MM.1S (cell line): Measurements from ENCODE around the gene VPS52.

Experiments
- DNase-seq: peaks from one replicate; pipeline ENCODE4 v3.0.0-alpha.2; 2015
- H2AFZ ChIP-seq: fragments of 300-600 bp; sonication (generic); 2 replicates; pipeline ENCODE4 v1.6.0; 2016; ENCODE audit warnings: antibody characterized with exemption, low read length
- H3F3A ChIP-seq: fragments of 300-600 bp; sonication (generic); 2 replicates; pipeline ENCODE4 v1.6.1; 2016; ENCODE audit warnings: mild to moderate bottlenecking, antibody characterized with exemption, low read length, moderate library complexity, mixed read lengths; ENCODE audit not compliant: insufficient read depth
- H3K27ac ChIP-seq: fragments of 300-600 bp; sonication (generic); 2 replicates; pipeline ENCODE4 v1.5.1; 2016; ENCODE audit warnings: mild to moderate bottlenecking, low read length
- H3K27me3 ChIP-seq: fragments of 300-600 bp; sonication (generic); replicated peaks from 2 replicates; pipeline ENCODE4 v1.6.0; 2016; ENCODE audit warnings: low read length; ENCODE audit not compliant: insufficient read depth
- H3K36me3 ChIP-seq: fragments of 300-600 bp; sonication (generic); replicated peaks from 2 replicates; pipeline ENCODE4 v1.6.1; 2016; ENCODE audit warnings: mild to moderate bottlenecking, low read length, mixed read lengths; ENCODE audit not compliant: insufficient read depth
- H3K4me1 ChIP-seq: fragments of 300-600 bp; sonication (generic); 2 replicates; pipeline ENCODE4 v1.6.1; 2016; ENCODE audit warnings: low read length, mixed read lengths
- H3K4me2 ChIP-seq: fragments of 300-600 bp; sonication (generic); 2 replicates; pipeline ENCODE4 v1.6.0; 2016; ENCODE audit warnings: low read depth, low read length
- H3K4me3 ChIP-seq: fragments of 300-600 bp; sonication (generic); 2 replicates; pipeline ENCODE4 v1.5.1; 2016; ENCODE audit warnings: low read length, mixed read lengths
- H3K79me2 ChIP-seq: fragments of 300-600 bp; sonication (generic); 2 replicates; pipeline ENCODE4 v1.6.1; 2016; ENCODE audit warnings: mixed run types, low read length, mixed read lengths
- H3K9ac ChIP-seq: fragments of 300-600 bp; sonication (generic); 2 replicates; pipeline ENCODE4 v1.6.1; 2016; ENCODE audit warnings: low read length, mixed read lengths
- H3K9me2 ChIP-seq: fragments of 300-600 bp; sonication (generic); replicated peaks from 2 replicates; pipeline ENCODE4 v1.6.1; 2016; ENCODE audit warnings: mild to moderate bottlenecking, low read length, mixed read lengths; ENCODE audit not compliant: insufficient read depth
- H3K9me3 ChIP-seq: fragments of 300-600 bp; sonication (generic); replicated peaks from 2 replicates; pipeline ENCODE4 v1.6.1; 2016; ENCODE audit warnings: mild to moderate bottlenecking, low read length, mixed read lengths; ENCODE audit not compliant: insufficient read depth
- H4K20me1 ChIP-seq: fragments of 300-600 bp; sonication (generic); 2 replicates; pipeline ENCODE4 v1.6.1; 2016; ENCODE audit warnings: mild to moderate bottlenecking, low read length, moderate library complexity, mixed read lengths; ENCODE audit not compliant: insufficient read depth
- EZH2 ChIP-seq: fragments of 300-600 bp; sonication (generic); optimal IDR thresholded peaks from 2 replicates; pipeline ENCODE3; 2017; ENCODE audit warnings: low read depth, mild to moderate bottlenecking, antibody characterized with exemption, low read length, mixed read lengths
- EZH2phosphoT487 ChIP-seq: fragments of 300-600 bp; sonication (generic); IDR thresholded peaks from 2 replicates; pipeline ENCODE4 v1.6.1; 2018; ENCODE audit warnings: antibody characterized with exemption, low read length
- TF ChIP-seq, protein P1 (sequence below): fragments of 300-600 bp; sonication (generic); IDR thresholded peaks from 2 replicates; pipeline ENCODE4 v1.5.1; 2016; ENCODE audit warnings: antibody characterized with exemption, low read length, mixed read lengths

The VPS52 gene

DNA sequence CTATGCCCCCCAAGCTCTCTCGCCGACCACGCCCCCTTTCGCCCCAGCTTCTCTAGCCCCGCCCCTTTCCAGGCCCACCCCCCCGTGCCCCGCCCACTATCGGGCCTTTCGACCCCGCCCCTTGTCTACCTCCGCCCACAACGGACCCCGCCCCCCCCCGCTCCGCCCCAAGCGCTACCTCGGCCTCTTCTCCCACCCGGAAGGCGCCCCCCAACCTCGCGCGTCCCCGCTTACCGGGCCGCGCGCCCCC is 45.7 kb upstream of the VPS52 start:
- Histone ChIP-seq H3K9me2 (no peaks in the 10 kb centered on the region), H3K4me2 (peak overlapping the region; percentile 39; the same call in 1 of the 2 replicates), H4K20me1 (no peaks in the 10 kb centered on the region), H3K27me3 (no peaks in the 10 kb centered on the region), H3K79me2 (peaks cover 81% of the 10 kb centered on the region), H3K36me3 (peaks cover 9% of the 10 kb centered on the region), H3K4me1 (peaks cover 46% of the 10 kb centered on the region), H3K27ac (no peak overlapping the region; the same call in 1 of the 2 replicates), H2AFZ (no peak overlapping the region), H3K4me3 (peak overlapping the region; percentile 33; the same call in 1 of the 2 replicates), H3K9ac (peak overlapping the region; percentile 49; the same call in 1 of the 2 replicates), H3F3A (peaks cover 45% of the 10 kb centered on the region), H3K9me3 (no peaks in the 10 kb centered on the region)
- DNase-seq = no peak
- TF ChIP-seq EZH2 = no peak

DNA sequence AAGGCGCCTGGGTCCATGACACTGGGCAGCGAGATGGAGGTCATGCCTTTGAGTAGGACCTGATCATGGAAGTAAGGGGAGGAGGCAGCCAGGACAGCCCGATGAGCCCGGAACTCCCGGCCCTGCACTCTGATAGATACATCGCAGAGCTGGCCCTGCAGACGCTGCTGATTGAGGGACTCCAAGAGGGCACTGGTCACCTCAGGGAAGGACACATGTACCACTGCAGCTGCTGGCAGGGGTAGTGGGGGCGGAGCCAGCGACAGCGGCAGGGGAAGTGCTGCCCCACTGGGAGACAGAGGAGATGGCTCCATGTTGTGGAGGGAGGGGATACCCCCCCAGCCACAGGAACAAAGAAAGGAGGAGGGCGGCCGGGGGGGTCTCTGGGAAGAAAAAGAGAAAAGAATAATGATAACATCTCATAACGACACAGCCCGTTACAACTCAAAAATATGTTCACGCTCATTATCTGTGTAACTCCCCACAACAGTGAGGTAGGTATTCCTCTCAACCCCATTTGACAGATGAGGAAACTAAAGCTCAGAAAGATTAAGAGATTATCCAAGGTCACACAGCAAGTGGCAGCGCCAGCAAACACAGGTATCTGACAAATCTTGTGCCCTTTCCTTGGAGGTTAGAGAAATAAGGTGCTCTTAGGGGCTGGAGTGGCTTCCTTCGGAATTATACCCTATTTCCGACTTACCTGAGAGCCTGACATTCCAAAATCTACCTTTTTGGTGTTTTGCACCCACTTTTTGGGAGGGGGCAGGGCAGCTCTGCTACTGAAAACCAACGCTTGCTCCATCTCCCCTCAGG is 45.1 kb upstream of the VPS52 start:
- TF ChIP-seq, protein P1, sequence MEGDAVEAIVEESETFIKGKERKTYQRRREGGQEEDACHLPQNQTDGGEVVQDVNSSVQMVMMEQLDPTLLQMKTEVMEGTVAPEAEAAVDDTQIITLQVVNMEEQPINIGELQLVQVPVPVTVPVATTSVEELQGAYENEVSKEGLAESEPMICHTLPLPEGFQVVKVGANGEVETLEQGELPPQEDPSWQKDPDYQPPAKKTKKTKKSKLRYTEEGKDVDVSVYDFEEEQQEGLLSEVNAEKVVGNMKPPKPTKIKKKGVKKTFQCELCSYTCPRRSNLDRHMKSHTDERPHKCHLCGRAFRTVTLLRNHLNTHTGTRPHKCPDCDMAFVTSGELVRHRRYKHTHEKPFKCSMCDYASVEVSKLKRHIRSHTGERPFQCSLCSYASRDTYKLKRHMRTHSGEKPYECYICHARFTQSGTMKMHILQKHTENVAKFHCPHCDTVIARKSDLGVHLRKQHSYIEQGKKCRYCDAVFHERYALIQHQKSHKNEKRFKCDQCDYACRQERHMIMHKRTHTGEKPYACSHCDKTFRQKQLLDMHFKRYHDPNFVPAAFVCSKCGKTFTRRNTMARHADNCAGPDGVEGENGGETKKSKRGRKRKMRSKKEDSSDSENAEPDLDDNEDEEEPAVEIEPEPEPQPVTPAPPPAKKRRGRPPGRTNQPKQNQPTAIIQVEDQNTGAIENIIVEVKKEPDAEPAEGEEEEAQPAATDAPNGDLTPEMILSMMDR = no peak
- H2AFZ ChIP-seq = no peak overlapping the region
- no peaks in the 10 kb centered on the region for H3K9me2 ChIP-seq
- H3K4me3 ChIP-seq = peak overlapping the region; percentile 33; the same call in 1 of the 2 replicates
- H4K20me1 ChIP-seq = 0 out of 2 replicates have a peak, but pooled peaks cover 5% of the 10 kb centered on the region
- no peak for DNase-seq
- H3K9ac ChIP-seq = no peak overlapping the region
- H3K9me3 ChIP-seq = no peaks in the 10 kb centered on the region
- H3K79me2 ChIP-seq = peaks cover 81% of the 10 kb centered on the region
- peaks cover 45% of the 10 kb centered on the region for H3K4me1 ChIP-seq
- peaks cover 50% of the 10 kb centered on the region for H3F3A ChIP-seq
- H3K27me3 ChIP-seq = no peaks in the 10 kb centered on the region
- H3K4me2 ChIP-seq = peak overlapping the region; percentile 39; the same call in 1 of the 2 replicates
- H3K36me3 ChIP-seq = peaks cover 9% of the 10 kb centered on the region
- H3K27ac ChIP-seq = no peak overlapping the region; the same call in 1 of the 2 replicates

DNA sequence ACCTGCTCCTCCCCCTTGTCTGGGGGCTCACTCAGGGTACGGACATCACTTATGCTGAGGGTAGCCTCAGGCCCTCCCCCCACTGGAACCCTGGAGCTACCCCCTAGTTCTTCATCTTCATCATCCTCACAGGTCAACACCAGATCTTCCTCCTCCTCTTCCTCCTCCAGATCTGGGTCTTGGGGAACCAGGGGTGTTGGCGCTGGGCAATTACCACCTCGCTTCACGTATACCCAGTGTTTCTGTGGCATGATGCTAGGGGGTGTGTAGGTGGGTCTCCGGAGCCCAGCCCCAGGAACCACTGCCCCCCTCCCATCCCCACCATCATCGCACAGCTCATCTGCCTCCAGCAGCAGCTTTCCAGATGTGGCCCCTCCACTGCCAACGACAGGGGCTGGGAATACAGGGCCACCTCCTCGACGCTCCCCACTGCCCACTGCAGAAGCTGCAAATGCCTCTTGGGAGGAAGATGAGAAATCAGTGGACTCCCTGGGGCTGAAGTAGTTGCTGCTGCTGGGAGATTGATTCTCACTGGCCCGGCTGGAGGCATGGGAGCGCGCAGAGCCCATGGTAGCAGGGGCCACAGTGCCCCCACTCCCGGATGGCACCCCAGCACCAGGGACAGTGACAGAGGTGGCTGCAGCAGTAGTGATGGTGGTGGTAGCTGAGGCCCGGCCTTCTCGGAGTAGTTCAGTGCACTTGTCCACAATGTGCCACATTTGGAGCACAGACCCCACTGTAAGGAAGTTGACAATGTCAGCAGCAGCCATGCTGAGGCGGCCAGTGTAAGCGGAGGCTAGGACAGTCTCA is 44.3 kb upstream of the VPS52 start:
- peaks cover 43% of the 10 kb centered on the region for H3K4me1 ChIP-seq
- no peak overlapping the region for H3K9ac ChIP-seq
- H3K27me3 ChIP-seq = no peaks in the 10 kb centered on the region
- peaks cover 50% of the 10 kb centered on the region for H3F3A ChIP-seq
- no peak for DNase-seq
- H4K20me1 ChIP-seq = 0 out of 2 replicates have a peak, but pooled peaks cover 7% of the 10 kb centered on the region
- no peak overlapping the region for H2AFZ ChIP-seq
- H3K9me3 ChIP-seq = no peaks in the 10 kb centered on the region
- H3K79me2 ChIP-seq = peaks cover 81% of the 10 kb centered on the region
- H3K27ac ChIP-seq = no peak overlapping the region
- TF ChIP-seq EZH2 (no peak), EZH2phosphoT487 (no peak)
- TF ChIP-seq, protein P1 = no peak
- 0 out of 2 replicates have a peak overlapping the region, but pooled peaks have one; percentile 80 for H3K4me2 ChIP-seq
- no peak overlapping the region for H3K4me3 ChIP-seq
- peaks cover 9% of the 10 kb centered on the region for H3K36me3 ChIP-seq
- no peaks in the 10 kb centered on the region for H3K9me2 ChIP-seq
